BE2C (cell line): ENCODE data around the gene SSB.
"Not testable (repeated sequence)": the region's sequence is repeated elsewhere in the genome, so short reads cannot be mapped to it uniquely, and the experiment has no call there.

Experiments used
- DNase-seq: peaks from one replicate; pipeline ENCODE4 v3.0.0-alpha.2; 2020
- H3K27me3 ChIP-seq: fragments of 250-450 bp; sonication (Bioruptor Pico); 2 replicates; pipeline ENCODE4 v1.5.1; 2020; ENCODE audit warnings: mild to moderate bottlenecking
- H3K36me3 ChIP-seq: fragments of 250-450 bp; sonication (Bioruptor Pico); 2 replicates; pipeline ENCODE4 v1.5.1; 2020; ENCODE audit warnings: mild to moderate bottlenecking
- H3K4me1 ChIP-seq: fragments of 250-450 bp; sonication (Bioruptor Pico); 2 replicates; pipeline ENCODE4 v1.5.1; 2020
- H3K4me3 ChIP-seq: 2 replicates; pipeline ENCODE4 v1.5.1; 2011; ENCODE audit warnings: low read depth, low read length
- H3K9me3 ChIP-seq: fragments of 250-450 bp; sonication (Bioruptor Pico); 2 replicates; pipeline ENCODE4 v1.5.1; 2020
- CTCF ChIP-seq: IDR thresholded peaks from 2 replicates; pipeline ENCODE4 v1.5.1; 2012; ENCODE audit warnings: mild to moderate bottlenecking, low read depth, low read length

The SSB gene

GRCh38 chr2:169759987-169760386, 38.7 kb upstream of the SSB start:
- Histone ChIP-seq H3K4me3 (no peak overlapping the region), H3K4me1 (no peaks in the 10 kb centered on the region), H3K27me3 (no peaks in the 10 kb centered on the region), H3K36me3 (no peaks in the 10 kb centered on the region), H3K9me3 (no peaks in the 10 kb centered on the region)
- no peak for DNase-seq
- no peak for TF ChIP-seq CTCF

GRCh38 chr2:169760798-169761197, 37.9 kb upstream of the SSB start:
- H3K36me3 ChIP-seq, DNase-seq, H3K9me3 ChIP-seq, H3K4me3 ChIP-seq, H3K27me3 ChIP-seq, H3K4me1 ChIP-seq: not testable (repeated sequence)

GRCh38 chr2:169761251-169761969, 37.3 kb upstream of the SSB start:
- no peaks in the 10 kb centered on the region for H3K27me3 ChIP-seq
- no peaks in the 10 kb centered on the region for H3K9me3 ChIP-seq
- H3K4me1 ChIP-seq, result no peaks in the 10 kb centered on the region
- no peak for TF ChIP-seq CTCF
- H3K36me3 ChIP-seq, result no peaks in the 10 kb centered on the region
- H3K4me3 ChIP-seq, result no peak overlapping the region
- DNase-seq, result no peak

- H3K27me3 ChIP-seq, result no peaks in the 10 kb centered on the region
Observed at GRCh38 chr2:169761970-169762292, 36.7 kb upstream of the SSB start.

GRCh38 chr2:169765523-169765922, 33.1 kb upstream of the SSB start:
- Histone ChIP-seq H3K4me1 (no peaks in the 10 kb centered on the region), H3K9me3 (no peaks in the 10 kb centered on the region), H3K4me3 (no peak overlapping the region), H3K27me3 (no peaks in the 10 kb centered on the region), H3K36me3 (no peaks in the 10 kb centered on the region)
- DNase-seq, result no peak
- TF ChIP-seq CTCF, result no peak

More at GRCh38 chr2:169761970-169762292, 36.7 kb upstream of the SSB start:
- DNase-seq, result no peak
- Histone ChIP-seq H3K4me3 (no peak overlapping the region), H3K36me3 (no peaks in the 10 kb centered on the region), H3K9me3 (no peaks in the 10 kb centered on the region), H3K4me1 (no peaks in the 10 kb centered on the region)
- TF ChIP-seq CTCF, result no peak

GRCh38 chr2:169767243-169767888, 31.3 kb upstream of the SSB start:
- H3K27me3 ChIP-seq, result no peaks in the 10 kb centered on the region
- H3K9me3 ChIP-seq, result no peaks in the 10 kb centered on the region
- TF ChIP-seq CTCF, result peak; percentile 65
- peak; percentile 48 for DNase-seq
- H3K4me1 ChIP-seq, result no peaks in the 10 kb centered on the region
- no peak overlapping the region for H3K4me3 ChIP-seq
- H3K36me3 ChIP-seq, result no peaks in the 10 kb centered on the region
